Trophoblast cell (in vitro differentiated cells and primary cell): Measurements from ENCODE around the gene PBRM1.

Experiments
- DNase-seq, 2 donors: peaks; one replicate each; pipeline ENCODE4 v3.0.0-alpha.2; 2016
- H2AFZ ChIP-seq: 2 replicates; pipeline ENCODE4 v1.6.1; 2013; ENCODE audit warnings: low read length, moderate library complexity, mild to moderate bottlenecking; ENCODE audit not compliant: insufficient read depth, poor library complexity
- H2AK5ac ChIP-seq: 2 replicates; pipeline ENCODE4 v1.6.1; 2013; ENCODE audit warnings: mild to moderate bottlenecking, low read length
- H2BK120ac ChIP-seq: 2 replicates; pipeline ENCODE4 v1.6.1; 2013; ENCODE audit warnings: low read length, mild to moderate bottlenecking, moderate library complexity; ENCODE audit not compliant: insufficient read depth, poor library complexity
- H2BK12ac ChIP-seq: 2 replicates; pipeline ENCODE4 v1.6.1; 2013; ENCODE audit warnings: mild to moderate bottlenecking, low read length, moderate library complexity
- H2BK5ac ChIP-seq: 2 replicates; pipeline ENCODE4 v1.6.1; 2013; ENCODE audit warnings: low read length, low read depth, moderate library complexity, mild to moderate bottlenecking; ENCODE audit not compliant: poor library complexity
- H3K14ac ChIP-seq: 2 replicates; pipeline ENCODE4 v1.6.1; 2013; ENCODE audit warnings: mild to moderate bottlenecking, low read length
- H3K18ac ChIP-seq: 2 replicates; pipeline ENCODE4 v1.6.1; 2013; ENCODE audit warnings: mild to moderate bottlenecking, low read length
- H3K23ac ChIP-seq: 2 replicates; pipeline ENCODE4 v1.6.1; 2013; ENCODE audit warnings: low read length
- H3K27ac ChIP-seq: 2 replicates; pipeline ENCODE4 v1.5.1; 2013; ENCODE audit warnings: low read depth, mild to moderate bottlenecking, inconsistent platforms, low read length, moderate library complexity
- H3K27me3 ChIP-seq: 2 replicates; pipeline ENCODE4 v1.6.1; 2013; ENCODE audit warnings: inconsistent platforms, mild to moderate bottlenecking, low read length, moderate library complexity; ENCODE audit not compliant: insufficient read depth
- H3K36me3 ChIP-seq, 2 experiments: 1 replicate in 1 of 2; 2 replicates in 1 of 2; pipeline ENCODE4 v1.6.1; 2013; ENCODE audit warnings: low read length in 2 of 2, mild to moderate bottlenecking in 2 of 2, moderate library complexity in 1 of 2; ENCODE audit not compliant: insufficient read depth in 2 of 2, control insufficient read depth in 1 of 2
- H3K4ac ChIP-seq: 2 replicates; pipeline ENCODE4 v1.6.1; 2013; ENCODE audit warnings: low read depth, mild to moderate bottlenecking, low read length, moderate library complexity
- H3K4me1 ChIP-seq, 2 experiments: 1 replicate in 1 of 2; 2 replicates in 1 of 2; pipeline ENCODE4 v1.6.1; 2013; ENCODE audit warnings: low read length in 2 of 2, mild to moderate bottlenecking in 2 of 2, moderate library complexity in 1 of 2; ENCODE audit not compliant: insufficient read depth in 2 of 2, control insufficient read depth in 1 of 2
- H3K4me2 ChIP-seq: 2 replicates; pipeline ENCODE4 v1.6.1; 2013; ENCODE audit warnings: inconsistent platforms, mild to moderate bottlenecking, low read length, moderate library complexity
- H3K4me3 ChIP-seq: 2 replicates; pipeline ENCODE4 v1.5.1; 2013; ENCODE audit warnings: mild to moderate bottlenecking, low read depth, low read length, inconsistent platforms
- H3K79me1 ChIP-seq: one replicate; pipeline ENCODE4 v1.6.1; 2013; ENCODE audit warnings: low read length
- H3K79me2 ChIP-seq: 2 replicates; pipeline ENCODE4 v1.6.1; 2013; ENCODE audit warnings: low read length, mild to moderate bottlenecking; ENCODE audit not compliant: control insufficient read depth, insufficient read depth, poor library complexity
- H3K9ac ChIP-seq: 2 replicates; pipeline ENCODE4 v1.6.1; 2013; ENCODE audit warnings: mild to moderate bottlenecking, low read length
- H3K9me3 ChIP-seq: 2 replicates; pipeline ENCODE4 v1.6.1; 2013; ENCODE audit warnings: low read depth, mild to moderate bottlenecking, control low read depth, inconsistent platforms, low read length; ENCODE audit not compliant: insufficient read depth
- H4K12ac ChIP-seq: 2 replicates; pipeline ENCODE4 v1.6.1; 2013; ENCODE audit warnings: low read depth, mild to moderate bottlenecking, low read length, moderate library complexity
- H4K8ac ChIP-seq: 2 replicates; pipeline ENCODE4 v1.6.1; 2013; ENCODE audit warnings: low read depth, mild to moderate bottlenecking, low read length, moderate library complexity
- H4K91ac ChIP-seq: one replicate; pipeline ENCODE4 v1.6.1; 2013; ENCODE audit warnings: low read depth, mild to moderate bottlenecking, low read length, moderate library complexity
- WGBS: extraction: QIAGEN DNeasy Blood & Tissue Kit; methylation state at CpG from one replicate; pipeline ENCODE4 v1.1.7; 2013; ENCODE audit warnings: missing lambda C conversion rate; ENCODE audit not compliant: insufficient read length, insufficient coverage; ENCODE audit errors: extremely low coverage; 5-methylcytosine and 5-hydroxymethylcytosine counted together

The PBRM1 gene

DNA sequence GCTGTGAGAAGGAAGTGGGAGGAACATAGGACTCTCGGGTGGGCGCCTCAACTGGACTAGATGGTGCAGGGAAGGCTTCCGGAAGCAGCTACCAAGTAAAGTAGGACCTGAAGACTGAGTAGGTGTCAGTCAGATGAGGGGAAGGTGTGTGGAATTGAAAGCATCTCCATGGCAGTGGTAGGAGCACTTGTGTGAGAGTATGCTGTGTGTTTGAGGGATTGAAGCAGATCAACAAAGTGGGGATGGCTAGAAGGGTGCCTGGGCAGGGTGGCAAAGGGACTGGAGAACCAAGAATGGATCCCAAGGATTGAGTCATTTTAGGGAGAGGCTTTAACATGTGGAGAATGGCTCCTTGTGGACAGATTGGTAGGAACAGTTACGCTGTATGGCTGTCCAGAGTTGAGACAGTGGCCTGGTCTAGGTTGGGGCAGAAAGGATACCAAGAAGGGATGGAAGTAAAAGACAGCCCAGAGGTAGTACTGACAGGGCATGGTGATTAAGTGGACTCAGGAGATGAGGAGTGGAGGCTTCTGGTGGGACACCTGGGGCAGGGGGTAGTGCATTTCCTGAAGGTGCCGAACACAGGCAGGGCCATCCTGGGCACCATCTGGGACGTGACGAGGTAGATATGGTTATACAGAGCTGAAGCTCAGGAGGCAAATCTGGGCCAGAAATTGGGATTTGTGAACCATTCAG, 147.8 kb downstream of the PBRM1 start:
- H3K36me3 ChIP-seq: peaks cover 8 to 13% of the 10 kb centered on the region in 2 experiments
- H3K4me3 ChIP-seq: peak overlapping the region; percentile 32
- H2BK12ac ChIP-seq: no peak overlapping the region
- H4K12ac ChIP-seq: no peak overlapping the region
- no peak overlapping the region for H3K23ac ChIP-seq
- H3K79me1 ChIP-seq: peaks cover 17% of the 10 kb centered on the region
- peaks cover 23% of the 10 kb centered on the region for H3K79me2 ChIP-seq
- H3K18ac ChIP-seq: peak overlapping the region; percentile 33
- H2BK5ac ChIP-seq: no peak overlapping the region
- peaks cover 2% of the 10 kb centered on the region for H3K9me3 ChIP-seq
- peak overlapping the region; percentile 79 for H3K4me2 ChIP-seq
- DNase-seq: no peak
- H3K4me1 ChIP-seq: peaks cover 17 to 22% of the 10 kb centered on the region in 2 experiments
- no peak overlapping the region for H3K9ac ChIP-seq
- WGBS: no CpG with 5 or more reads among the region's 7 CpGs
- H4K8ac ChIP-seq: no peak overlapping the region
- no peak overlapping the region for H2BK120ac ChIP-seq
- no peaks in the 10 kb centered on the region for H3K27me3 ChIP-seq
- H4K91ac ChIP-seq: no peak overlapping the region
- H2AFZ ChIP-seq: no peak overlapping the region
- no peak overlapping the region for H3K27ac ChIP-seq
- H3K4ac ChIP-seq: peak overlapping the region; percentile 80
- peak overlapping the region; percentile 22 for H3K14ac ChIP-seq
- no peak overlapping the region for H2AK5ac ChIP-seq

DNA sequence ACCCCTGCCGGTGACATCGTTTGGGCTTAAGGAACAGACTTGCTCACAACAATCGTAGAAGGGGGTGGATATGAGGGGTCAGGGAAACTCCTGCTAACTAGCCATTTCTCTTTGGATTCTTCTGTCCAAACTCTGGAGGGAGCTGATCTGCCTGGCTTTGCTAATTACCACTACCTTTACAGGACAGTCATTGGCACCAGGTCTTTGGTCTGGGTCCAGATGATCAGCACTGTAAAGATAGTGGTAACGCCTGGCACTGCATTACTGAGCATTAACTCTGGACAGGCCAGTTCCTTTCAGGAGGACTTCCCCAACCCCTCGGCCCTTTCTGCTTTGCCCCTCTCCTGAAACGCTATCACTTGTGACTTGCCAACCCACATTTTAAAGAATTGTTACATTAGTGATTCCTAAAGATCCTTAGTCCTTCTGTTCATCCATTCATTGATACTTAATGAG, 148.5 kb downstream of the PBRM1 start:
- Histone ChIP-seq H2AFZ (peak overlapping the region; percentile 8), H4K12ac (no peak overlapping the region), H3K4me3 (peak overlapping the region; percentile 83), H3K9me3 (peaks cover 2% of the 10 kb centered on the region), H4K8ac (peak overlapping the region; percentile 71), H3K4me2 (peak overlapping the region; percentile 79), H3K14ac (peak overlapping the region; percentile 66), H3K27me3 (no peaks in the 10 kb centered on the region), H3K79me1 (peaks cover 24% of the 10 kb centered on the region), H4K91ac (peak overlapping the region; percentile 1), H3K4ac (peak overlapping the region; percentile 31), H3K36me3 (peaks cover 8 to 13% of the 10 kb centered on the region in 2 experiments), H2BK120ac (no peak overlapping the region), H3K9ac (peak overlapping the region; percentile 86), H3K27ac (peak overlapping the region; percentile 47), H3K79me2 (peaks cover 28% of the 10 kb centered on the region), H2BK5ac (peak overlapping the region; percentile 49), H3K23ac (no peak overlapping the region), H2BK12ac (no peak overlapping the region), H2AK5ac (no peak overlapping the region), H3K4me1 (peaks cover 24 to 27% of the 10 kb centered on the region in 2 experiments), H3K18ac (peak overlapping the region; percentile 21)
- no CpG with 5 or more reads among the region's 6 CpGs for WGBS
- no peak for DNase-seq

DNA sequence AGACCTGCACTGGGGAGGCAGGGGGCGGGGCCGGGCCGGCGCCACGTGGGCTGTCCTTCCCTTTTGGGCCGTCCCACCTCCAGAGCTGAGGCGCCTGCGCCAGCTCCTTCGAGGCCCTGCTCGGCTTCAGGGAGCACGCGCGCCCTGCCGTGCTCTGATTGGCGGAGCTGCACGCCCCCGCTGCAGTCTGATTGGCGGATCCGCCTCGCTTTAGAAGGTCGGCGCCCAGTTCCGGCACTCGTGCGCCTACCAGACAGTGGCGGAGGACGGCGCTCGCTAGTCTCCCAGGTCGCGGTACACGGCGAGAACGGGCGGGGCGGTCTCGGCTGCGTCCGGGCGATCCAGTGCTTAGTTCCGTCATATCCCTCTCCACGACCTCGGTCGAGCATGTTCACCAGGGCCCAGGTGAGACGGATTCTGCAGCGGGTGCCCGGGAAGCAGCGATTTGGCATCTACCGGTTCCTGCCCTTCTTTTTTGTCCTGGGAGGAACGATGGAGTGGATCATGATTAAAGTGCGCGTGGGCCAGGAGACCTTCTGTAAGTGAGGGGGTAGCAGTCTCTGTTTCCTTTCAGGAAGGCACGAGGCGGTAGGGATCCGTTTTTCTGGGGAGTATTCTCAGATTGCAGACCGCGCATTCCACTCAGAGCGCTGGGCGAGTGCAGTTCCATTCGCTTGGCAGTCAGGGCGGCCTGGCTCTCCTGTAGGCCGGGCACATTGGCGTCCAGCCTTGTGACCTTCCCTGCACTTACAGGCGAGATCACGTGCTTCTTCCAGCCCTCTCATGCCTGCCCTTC, 149.1 kb downstream of the PBRM1 start, which contains the start of gene UQCC5:
Gene UQCC5, plus strand, starts transcription at position 237 of the 796 bp plus-strand sequence. Its CDS starts 151 bp downstream, at position 388.
- H2AK5ac ChIP-seq: peak within 1 kb of the TSS; percentile 7
- peaks cover 34% of the 10 kb centered on the region for H3K79me2 ChIP-seq
- peaks cover 30 to 33% of the 10 kb centered on the region in 2 experiments for H3K4me1 ChIP-seq
- DNase-seq: peak; percentile 99 to 100
- peak within 1 kb of the TSS; percentile 19 for H2AFZ ChIP-seq
- peak within 1 kb of the TSS; percentile 66 for H3K14ac ChIP-seq
- H3K9ac ChIP-seq: peak within 1 kb of the TSS; percentile 86
- no peak within 1 kb of the TSS for H2BK12ac ChIP-seq
- H2BK5ac ChIP-seq: peak within 1 kb of the TSS; percentile 49
- peaks cover 2% of the 10 kb centered on the region for H3K9me3 ChIP-seq
- no peak within 1 kb of the TSS for H3K23ac ChIP-seq
- H3K4me2 ChIP-seq: peak within 1 kb of the TSS; percentile 79
- peaks cover 7 to 11% of the 10 kb centered on the region in 2 experiments for H3K36me3 ChIP-seq
- peak within 1 kb of the TSS; percentile 47 for H3K27ac ChIP-seq
- H3K27me3 ChIP-seq: no peaks in the 10 kb centered on the region
- peak within 1 kb of the TSS; percentile 1 for H4K91ac ChIP-seq
- no peak within 1 kb of the TSS for H2BK120ac ChIP-seq
- H3K4me3 ChIP-seq: peak within 1 kb of the TSS; percentile 83
- peak within 1 kb of the TSS; percentile 21 for H4K12ac ChIP-seq
- H4K8ac ChIP-seq: peak within 1 kb of the TSS; percentile 71
- H3K4ac ChIP-seq: peak within 1 kb of the TSS; percentile 31
- no CpG with 5 or more reads among the region's 65 CpGs for WGBS
- H3K79me1 ChIP-seq: peaks cover 24% of the 10 kb centered on the region
- H3K18ac ChIP-seq: peak within 1 kb of the TSS; percentile 21

DNA sequence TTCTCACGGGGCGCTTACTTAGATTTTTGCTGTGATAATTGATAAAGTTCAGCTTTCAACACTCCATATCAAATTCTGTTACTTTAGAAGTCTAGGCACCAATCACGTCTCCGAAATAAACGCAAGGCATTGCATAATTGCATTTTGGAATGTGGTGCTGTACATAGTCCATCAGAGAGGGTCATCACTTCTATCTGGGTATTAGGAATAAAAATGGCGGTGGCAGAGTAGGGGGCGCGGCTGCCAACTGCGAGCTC, 149.7 kb downstream of the PBRM1 start:
- no peak overlapping the region for H2BK120ac ChIP-seq
- peaks cover 25% of the 10 kb centered on the region for H3K79me1 ChIP-seq
- no peak overlapping the region for H2BK12ac ChIP-seq
- DNase-seq: no peak
- no peak overlapping the region for H4K12ac ChIP-seq
- H3K4ac ChIP-seq: no peak overlapping the region
- peaks cover 9 to 10% of the 10 kb centered on the region in 2 experiments for H3K36me3 ChIP-seq
- peaks cover 38% of the 10 kb centered on the region for H3K79me2 ChIP-seq
- no peak overlapping the region for H3K14ac ChIP-seq
- peaks cover 36 to 38% of the 10 kb centered on the region in 2 experiments for H3K4me1 ChIP-seq
- H3K4me2 ChIP-seq: peak overlapping the region; percentile 58
- WGBS: no CpG with 5 or more reads among the region's 9 CpGs
- H2AFZ ChIP-seq: no peak overlapping the region
- H3K27ac ChIP-seq: no peak overlapping the region
- H3K9me3 ChIP-seq: peaks cover 2% of the 10 kb centered on the region
- H2BK5ac ChIP-seq: no peak overlapping the region
- no peak overlapping the region for H3K18ac ChIP-seq
- no peaks in the 10 kb centered on the region for H3K27me3 ChIP-seq
- H3K23ac ChIP-seq: no peak overlapping the region
- H3K4me3 ChIP-seq: no peak overlapping the region
- no peak overlapping the region for H4K91ac ChIP-seq
- no peak overlapping the region for H3K9ac ChIP-seq
- no peak overlapping the region for H2AK5ac ChIP-seq
- no peak overlapping the region for H4K8ac ChIP-seq
